PFSK-1 (cell line): Measurements from ENCODE around the gene MFNG.

Experiments
- POLR2AphosphoS5 ChIP-seq: IDR thresholded peaks from 2 replicates; pipeline ENCODE4 v1.6.1; 2012; ENCODE audit warnings: low read depth, mild to moderate bottlenecking, control low read depth, low read length, moderate library complexity
- REST ChIP-seq, 2 experiments: IDR thresholded peaks; 2 replicates each; pipeline versions ENCODE4 v1.6.1 to v1.8.0; 2011 to 2012; ENCODE audit warnings: low read depth in 2 of 2, low read length in 2 of 2, control low read depth in 1 of 2, inconsistent platforms in 1 of 2, mild to moderate bottlenecking in 1 of 2, moderate library complexity in 1 of 2; ENCODE audit not compliant: insufficient read depth in 1 of 2

- TF ChIP-seq REST (IDR thresholded peaks at IDR 0.05; ENCODE audit: insufficient read depth in 1 of 2, low read depth in 2 of 2, low read length in 2 of 2) (no peak), POLR2AphosphoS5 (no peak)
Observed at GRCh38 chr22:37469416-37470086, 16.6 kb downstream of the MFNG start.
